Gastroesophageal sphincter (tissue), 4 donors: ENCODE data around the gene TRABD. TPM values are rescaled to one million over a fixed set of nuclear protein-coding genes. Genes with fewer than 3 reads are reported as not detected.
A peak's percentile ranks its signal among the peaks of the same experiment; 100 is the strongest.

Source experiments
- ATAC-seq: fragments of 150-250 bp; one replicate; pipeline ENCODE4 v1.9.1; 2016; ENCODE audit warnings: mild to moderate bottlenecking, moderate library complexity
- H3K27ac ChIP-seq, 4 donors: fragments of 200-600 bp; sonication (generic) in 3 of 4; 1 replicate in 3 of 4; 2 replicates in 1 of 4; pipeline ENCODE4 v1.5.1; 2016 to 2019
- H3K27me3 ChIP-seq: fragments of 200-600 bp; sonication (generic); one replicate; pipeline ENCODE4 v1.5.1; 2019
- H3K36me3 ChIP-seq, 2 donors: fragments of 200-600 bp; sonication (generic); one replicate each; pipeline ENCODE4 v1.5.1; 2019; ENCODE audit warnings: control low read depth in 1 of 2
- H3K4me1 ChIP-seq, 3 donors: fragments of 200-600 bp; sonication (generic); 1 replicate in 2 of 3; 2 replicates in 1 of 3; pipeline ENCODE4 v1.5.1; 2016 to 2019; ENCODE audit warnings: control low read depth in 2 of 3
- H3K4me3 ChIP-seq, 2 donors: fragments of 200-600 bp; sonication (generic); one replicate each; pipeline ENCODE4 v1.5.1; 2019; ENCODE audit warnings: mild to moderate bottlenecking in 1 of 2, moderate library complexity in 1 of 2
- H3K9me3 ChIP-seq, 3 donors: fragments of 200-600 bp; sonication (generic); one replicate each; pipeline ENCODE4 v1.5.1; 2017 to 2019; ENCODE audit warnings: control low read depth in 2 of 3
- EP300 ChIP-seq: sonication (generic); formaldehyde crosslinking; IDR thresholded peaks from one replicate; pipeline ENCODE4 v1.6.1; 2017; ENCODE audit warnings: antibody characterized with exemption, mild to moderate bottlenecking
- POLR2A ChIP-seq, 2 donors: fragments of 450-650 bp; IDR thresholded peaks; one replicate each; pipeline ENCODE4 v1.6.1; 2017; ENCODE audit warnings: antibody characterized with exemption in 2 of 2, mild to moderate bottlenecking in 2 of 2, moderate library complexity in 1 of 2
- POLR2AphosphoS5 ChIP-seq: sonication (generic); formaldehyde crosslinking; IDR thresholded peaks from one replicate; pipeline ENCODE4 v1.6.1; 2017; ENCODE audit warnings: antibody characterized with exemption
- WGBS, 2 donors: methylation state at CpG; one replicate each; pipeline ENCODE4 v1.1.5; 2018; ENCODE audit warnings: low coverage in 1 of 2; 5-methylcytosine and 5-hydroxymethylcytosine counted together
- total RNA-seq, 4 donors: library from RNA; depleted of rRNA; stranded (reverse); fragments of >200 nt; gene quantifications; one replicate each; pipeline ENCODE4 v1.1.0, GENCODE V29; 2016
- TF ChIP-seq, protein P1 (sequence below), 4 experiments: fragments of 200-600 bp in 2 of 4; fragments of 450-650 bp in 2 of 4; sonication (generic) in 1 of 4; IDR thresholded peaks; one replicate each; pipeline ENCODE4 v1.5.1; 2017 to 2019; ENCODE audit warnings: antibody characterized with exemption in 4 of 4, mild to moderate bottlenecking in 2 of 4, moderate library complexity in 2 of 4

Gene TRABD
- total RNA-seq, 4 donors from 2014 or later, result 15.7 to 22.0 (median 19.0) TPM

DNA sequence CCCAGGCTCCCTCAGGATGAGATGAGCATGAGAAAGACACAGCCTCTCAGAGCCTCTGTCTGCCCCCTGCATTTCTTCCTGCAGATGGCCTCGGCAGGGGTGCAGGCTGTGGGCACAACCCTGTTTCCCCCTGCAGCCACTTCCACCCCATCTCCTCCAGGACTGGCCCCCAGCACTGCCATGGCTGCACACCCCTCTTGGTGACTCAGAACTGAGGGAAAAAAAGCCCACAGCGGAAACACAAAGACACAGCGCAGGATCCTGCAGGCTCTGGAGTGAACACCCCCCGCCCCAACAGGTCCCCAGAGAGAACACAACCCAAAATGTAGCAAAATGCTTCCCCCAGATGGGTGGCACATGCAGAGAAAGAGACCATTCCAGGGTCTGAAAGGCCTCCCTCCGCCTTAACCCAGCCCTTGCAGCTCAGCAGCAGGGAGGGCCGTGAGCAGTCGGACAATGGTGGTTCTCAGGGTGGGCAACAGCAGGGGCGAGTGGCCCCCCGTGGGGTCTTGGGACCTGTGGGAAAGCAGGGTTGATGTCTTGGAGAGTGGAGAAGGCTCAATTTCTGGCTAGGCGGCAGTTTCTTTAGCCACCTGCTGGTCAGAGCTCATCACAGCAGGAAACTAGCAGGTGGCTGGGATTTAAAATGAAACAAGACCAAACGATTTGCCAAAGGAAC is 51.2 kb downstream of the TRABD start:
- ATAC-seq, result no peak
- 94 to 100% methylated on average over 1 to 3 of the region's 11 CpGs for WGBS, 2 donors
- peaks cover 0 to 72% of the 10 kb centered on the region in 2 donors for H3K36me3 ChIP-seq

DNA sequence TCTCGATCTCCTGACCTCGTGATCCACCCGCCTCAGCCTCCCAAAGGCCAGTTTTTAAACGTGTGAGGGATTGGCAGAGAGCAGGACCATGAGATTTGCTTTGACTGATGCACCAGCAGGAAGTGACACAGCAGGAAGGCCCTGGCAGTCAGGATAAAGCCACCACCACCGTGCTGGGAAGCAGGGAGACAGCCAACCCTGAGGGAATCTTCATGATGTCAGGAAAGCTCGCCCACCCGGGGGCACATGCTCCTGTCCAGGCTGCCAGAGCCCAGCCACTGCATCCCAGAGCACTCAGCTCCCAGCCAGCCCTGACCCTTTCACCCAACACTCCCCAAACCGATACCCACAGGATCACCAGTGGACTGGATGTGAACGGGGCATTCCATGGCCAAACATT is 53.0 kb downstream of the TRABD start:
- H3K36me3 ChIP-seq, result peaks cover 0 to 54% of the 10 kb centered on the region in 2 donors
- no peaks in the 10 kb centered on the region for H3K9me3 ChIP-seq
- H3K4me1 ChIP-seq, result peaks cover 0 to 35% (median 21%) of the 10 kb centered on the region in 3 donors
- H3K27me3 ChIP-seq, result no peaks in the 10 kb centered on the region
- H3K4me3 ChIP-seq, result no peak overlapping the region
- WGBS, 2 donors, result 83% methylated on average over 5 of the region's 9 CpGs; no CpG with 5 or more reads in 1 of the 2 donors
- no peak for ATAC-seq
- TF ChIP-seq EP300 (no peak), POLR2AphosphoS5 (no peak), POLR2A (IDR thresholded peaks at IDR 0.05) (no peak)
- TF ChIP-seq, protein P1, sequence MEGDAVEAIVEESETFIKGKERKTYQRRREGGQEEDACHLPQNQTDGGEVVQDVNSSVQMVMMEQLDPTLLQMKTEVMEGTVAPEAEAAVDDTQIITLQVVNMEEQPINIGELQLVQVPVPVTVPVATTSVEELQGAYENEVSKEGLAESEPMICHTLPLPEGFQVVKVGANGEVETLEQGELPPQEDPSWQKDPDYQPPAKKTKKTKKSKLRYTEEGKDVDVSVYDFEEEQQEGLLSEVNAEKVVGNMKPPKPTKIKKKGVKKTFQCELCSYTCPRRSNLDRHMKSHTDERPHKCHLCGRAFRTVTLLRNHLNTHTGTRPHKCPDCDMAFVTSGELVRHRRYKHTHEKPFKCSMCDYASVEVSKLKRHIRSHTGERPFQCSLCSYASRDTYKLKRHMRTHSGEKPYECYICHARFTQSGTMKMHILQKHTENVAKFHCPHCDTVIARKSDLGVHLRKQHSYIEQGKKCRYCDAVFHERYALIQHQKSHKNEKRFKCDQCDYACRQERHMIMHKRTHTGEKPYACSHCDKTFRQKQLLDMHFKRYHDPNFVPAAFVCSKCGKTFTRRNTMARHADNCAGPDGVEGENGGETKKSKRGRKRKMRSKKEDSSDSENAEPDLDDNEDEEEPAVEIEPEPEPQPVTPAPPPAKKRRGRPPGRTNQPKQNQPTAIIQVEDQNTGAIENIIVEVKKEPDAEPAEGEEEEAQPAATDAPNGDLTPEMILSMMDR (IDR thresholded peaks at IDR 0.05), result no peak
- no peak overlapping the region for H3K27ac ChIP-seq

More for the DNA sequence above, 51.2 kb downstream of the TRABD start:
- H3K27me3 ChIP-seq, result no peaks in the 10 kb centered on the region
- no peak overlapping the region for H3K27ac ChIP-seq
- no peak overlapping the region for H3K4me3 ChIP-seq
- TF ChIP-seq, protein P1 (IDR thresholded peaks at IDR 0.05), result peak in 1 of 4 experiments; percentile 12
- no peak for TF ChIP-seq POLR2AphosphoS5
- TF ChIP-seq EP300, result no peak
- TF ChIP-seq POLR2A (IDR thresholded peaks at IDR 0.05), result no peak
- H3K9me3 ChIP-seq, result no peaks in the 10 kb centered on the region
- peaks cover 0 to 17% (median 7%) of the 10 kb centered on the region in 3 donors for H3K4me1 ChIP-seq

DNA sequence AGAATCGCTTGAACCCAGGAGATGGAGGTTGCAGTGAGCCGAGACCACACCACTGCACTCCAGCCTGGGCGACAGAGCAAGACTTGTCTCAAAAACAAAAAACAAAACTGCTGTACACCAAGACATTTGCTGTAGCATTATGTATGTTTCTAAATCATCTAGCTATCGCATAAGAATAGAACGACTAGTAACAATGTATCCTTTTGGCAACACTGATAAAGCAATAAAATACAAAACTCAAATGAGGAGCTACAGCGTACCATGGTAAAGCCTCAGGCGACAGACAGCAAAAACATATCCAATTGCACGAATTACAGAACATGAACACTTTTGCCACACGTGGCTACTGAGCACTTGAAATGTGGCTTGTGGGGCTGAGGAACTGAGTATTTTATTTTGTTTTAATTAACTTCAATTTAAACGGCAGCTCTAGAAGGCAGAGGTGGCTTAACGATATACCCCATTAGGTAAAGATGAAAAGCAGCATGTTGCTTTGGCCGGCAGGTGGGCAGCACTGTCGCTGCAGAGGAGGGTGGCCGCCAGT is 56.8 kb downstream of the TRABD start:
- no peaks in the 10 kb centered on the region for H3K9me3 ChIP-seq
- H3K27me3 ChIP-seq, result no peaks in the 10 kb centered on the region
- peaks cover 0 to 50% of the 10 kb centered on the region in 2 donors for H3K36me3 ChIP-seq
- peaks cover 0 to 61% (median 30%) of the 10 kb centered on the region in 3 donors for H3K4me1 ChIP-seq
- H3K27ac ChIP-seq, result peak overlapping the region in 1 of 4 donors; percentile 8
- TF ChIP-seq POLR2A (IDR thresholded peaks at IDR 0.05), result no peak
- TF ChIP-seq, protein P1 (IDR thresholded peaks at IDR 0.05), result no peak
- peak overlapping the region; percentile 84 to 92 for H3K4me3 ChIP-seq
- 50 to 55% methylated on average over 12 of the region's 14 CpGs for WGBS, 2 donors
- ATAC-seq, result no peak

DNA sequence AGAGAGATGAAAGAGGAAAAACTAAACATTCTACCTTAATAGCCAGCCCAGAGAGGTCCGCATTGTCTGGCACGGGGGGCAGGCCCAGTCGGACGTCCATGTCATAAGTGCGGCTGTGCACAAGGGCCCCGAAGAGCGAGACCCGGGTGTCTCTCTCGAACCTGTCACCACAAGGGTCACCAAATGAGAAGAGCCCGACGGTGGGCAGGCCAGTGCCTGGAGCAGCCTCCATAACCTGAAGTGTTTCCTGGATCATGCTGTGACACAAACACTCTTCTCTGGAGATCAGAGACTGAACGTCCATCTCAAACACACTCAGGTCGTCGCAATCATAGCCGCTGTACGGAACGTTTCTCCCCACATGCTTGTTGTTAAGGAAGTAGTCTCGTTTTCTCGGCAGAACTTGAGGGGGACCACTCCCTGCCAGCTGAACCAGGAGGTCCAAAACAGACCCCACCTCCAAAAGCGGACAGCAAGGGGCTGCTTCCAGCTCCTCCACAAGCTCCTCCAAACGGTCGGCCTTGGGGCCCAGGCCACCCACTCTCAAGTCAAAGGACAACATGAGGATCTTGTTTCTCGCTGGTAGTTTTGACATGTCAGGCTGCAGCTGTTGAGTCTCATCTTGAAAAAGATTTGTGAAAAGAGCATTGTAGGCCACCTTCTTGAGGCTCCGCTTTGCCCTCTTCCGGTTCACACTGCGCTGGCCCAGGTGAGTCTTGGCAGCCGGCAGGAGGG is 58.1 kb downstream of the TRABD start:
- ATAC-seq, result no peak
- Histone ChIP-seq H3K4me3 (peak overlapping the region; percentile 84 to 92), H3K36me3 (peaks cover 0 to 44% of the 10 kb centered on the region in 2 donors), H3K27me3 (no peaks in the 10 kb centered on the region), H3K4me1 (peaks cover 0 to 75% (median 30%) of the 10 kb centered on the region in 3 donors), H3K27ac (peak overlapping the region; percentile 86 to 96 (median 92)), H3K9me3 (no peaks in the 10 kb centered on the region)
- TF ChIP-seq, protein P1 (IDR thresholded peaks at IDR 0.05), result no peak
- no peak for TF ChIP-seq POLR2A (IDR thresholded peaks at IDR 0.05)
- no peak for TF ChIP-seq POLR2AphosphoS5
- TF ChIP-seq EP300, result no peak
- 5 to 24% methylated on average over 8 to 21 of the region's 27 CpGs for WGBS, 2 donors
